ENCODE data around the gene SGK1. TPM values are rescaled to one million over a fixed set of nuclear protein-coding genes. Genes with fewer than 3 reads are reported as not detected.

Gene SGK1
- total and polyA plus RNA-seq, 10 of the 15 experiments (the other 5 are each of a cell fraction or from before 2014, with no cell fraction given) = 0.62 to 5.1 (median 2.9) TPM

DNA sequence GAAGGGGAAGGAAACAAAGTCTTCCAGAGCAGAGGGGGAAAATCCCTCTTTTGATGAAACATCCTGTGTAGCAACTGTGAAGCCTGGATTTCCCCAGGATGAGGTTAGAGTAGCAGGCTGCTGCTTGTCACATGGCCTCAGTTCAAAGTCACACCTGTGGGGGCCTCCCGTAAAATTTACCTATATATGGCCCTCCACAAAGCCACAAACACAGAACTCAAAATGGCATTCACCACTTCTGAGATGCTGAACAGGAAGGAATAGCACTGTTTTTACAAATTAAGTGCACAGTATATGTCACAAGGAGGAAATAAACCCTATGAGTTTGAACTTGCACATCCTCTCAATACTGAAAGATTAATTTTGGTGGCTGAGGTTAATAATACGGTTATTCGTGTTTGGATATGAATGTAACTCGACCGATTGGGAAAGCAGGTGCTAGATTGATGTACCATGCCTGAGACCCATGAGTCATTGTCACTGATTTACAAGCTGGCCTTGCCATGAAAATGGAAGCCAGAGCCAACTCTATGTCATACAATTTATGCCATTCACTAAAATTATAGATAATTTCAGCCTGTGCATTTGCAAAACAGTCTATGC, 70.6 kb downstream of the SGK1 start (continued):
- TF ChIP-seq, protein P1, sequence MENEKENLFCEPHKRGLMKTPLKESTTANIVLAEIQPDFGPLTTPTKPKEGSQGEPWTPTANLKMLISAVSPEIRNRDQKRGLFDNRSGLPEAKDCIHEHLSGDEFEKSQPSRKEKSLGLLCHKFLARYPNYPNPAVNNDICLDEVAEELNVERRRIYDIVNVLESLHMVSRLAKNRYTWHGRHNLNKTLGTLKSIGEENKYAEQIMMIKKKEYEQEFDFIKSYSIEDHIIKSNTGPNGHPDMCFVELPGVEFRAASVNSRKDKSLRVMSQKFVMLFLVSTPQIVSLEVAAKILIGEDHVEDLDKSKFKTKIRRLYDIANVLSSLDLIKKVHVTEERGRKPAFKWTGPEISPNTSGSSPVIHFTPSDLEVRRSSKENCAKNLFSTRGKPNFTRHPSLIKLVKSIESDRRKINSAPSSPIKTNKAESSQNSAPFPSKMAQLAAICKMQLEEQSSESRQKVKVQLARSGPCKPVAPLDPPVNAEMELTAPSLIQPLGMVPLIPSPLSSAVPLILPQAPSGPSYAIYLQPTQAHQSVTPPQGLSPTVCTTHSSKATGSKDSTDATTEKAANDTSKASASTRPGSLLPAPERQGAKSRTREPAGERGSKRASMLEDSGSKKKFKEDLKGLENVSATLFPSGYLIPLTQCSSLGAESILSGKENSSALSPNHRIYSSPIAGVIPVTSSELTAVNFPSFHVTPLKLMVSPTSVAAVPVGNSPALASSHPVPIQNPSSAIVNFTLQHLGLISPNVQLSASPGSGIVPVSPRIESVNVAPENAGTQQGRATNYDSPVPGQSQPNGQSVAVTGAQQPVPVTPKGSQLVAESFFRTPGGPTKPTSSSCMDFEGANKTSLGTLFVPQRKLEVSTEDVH (IDR thresholded peaks at IDR 0.05; ENCODE audit: low read depth, partially characterized antibody) = peak; percentile 25
- peak; percentile 89 for TF ChIP-seq GATAD2B (conservative IDR thresholded peaks at IDR 0.05; ENCODE audit: low read depth)
- TF ChIP-seq, protein P2, sequence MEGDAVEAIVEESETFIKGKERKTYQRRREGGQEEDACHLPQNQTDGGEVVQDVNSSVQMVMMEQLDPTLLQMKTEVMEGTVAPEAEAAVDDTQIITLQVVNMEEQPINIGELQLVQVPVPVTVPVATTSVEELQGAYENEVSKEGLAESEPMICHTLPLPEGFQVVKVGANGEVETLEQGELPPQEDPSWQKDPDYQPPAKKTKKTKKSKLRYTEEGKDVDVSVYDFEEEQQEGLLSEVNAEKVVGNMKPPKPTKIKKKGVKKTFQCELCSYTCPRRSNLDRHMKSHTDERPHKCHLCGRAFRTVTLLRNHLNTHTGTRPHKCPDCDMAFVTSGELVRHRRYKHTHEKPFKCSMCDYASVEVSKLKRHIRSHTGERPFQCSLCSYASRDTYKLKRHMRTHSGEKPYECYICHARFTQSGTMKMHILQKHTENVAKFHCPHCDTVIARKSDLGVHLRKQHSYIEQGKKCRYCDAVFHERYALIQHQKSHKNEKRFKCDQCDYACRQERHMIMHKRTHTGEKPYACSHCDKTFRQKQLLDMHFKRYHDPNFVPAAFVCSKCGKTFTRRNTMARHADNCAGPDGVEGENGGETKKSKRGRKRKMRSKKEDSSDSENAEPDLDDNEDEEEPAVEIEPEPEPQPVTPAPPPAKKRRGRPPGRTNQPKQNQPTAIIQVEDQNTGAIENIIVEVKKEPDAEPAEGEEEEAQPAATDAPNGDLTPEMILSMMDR (IDR thresholded peaks at IDR 0.05 in 2 of 3, conservative IDR thresholded peaks at IDR 0.05 in 1 of 3; ENCODE audit: control insufficient read depth in 2 of 3, extremely low read depth in 1 of 3, insufficient read depth in 1 of 3, low read depth in 3 of 3, low read length in 3 of 3) = no peak
- no peak for TF ChIP-seq CBX3 (IDR thresholded peaks at IDR 0.05; ENCODE audit: borderline replicate concordance, low read depth)
- TF ChIP-seq NBN (IDR thresholded peaks at IDR 0.05) = peak; percentile 93
- TF ChIP-seq, protein P3, sequence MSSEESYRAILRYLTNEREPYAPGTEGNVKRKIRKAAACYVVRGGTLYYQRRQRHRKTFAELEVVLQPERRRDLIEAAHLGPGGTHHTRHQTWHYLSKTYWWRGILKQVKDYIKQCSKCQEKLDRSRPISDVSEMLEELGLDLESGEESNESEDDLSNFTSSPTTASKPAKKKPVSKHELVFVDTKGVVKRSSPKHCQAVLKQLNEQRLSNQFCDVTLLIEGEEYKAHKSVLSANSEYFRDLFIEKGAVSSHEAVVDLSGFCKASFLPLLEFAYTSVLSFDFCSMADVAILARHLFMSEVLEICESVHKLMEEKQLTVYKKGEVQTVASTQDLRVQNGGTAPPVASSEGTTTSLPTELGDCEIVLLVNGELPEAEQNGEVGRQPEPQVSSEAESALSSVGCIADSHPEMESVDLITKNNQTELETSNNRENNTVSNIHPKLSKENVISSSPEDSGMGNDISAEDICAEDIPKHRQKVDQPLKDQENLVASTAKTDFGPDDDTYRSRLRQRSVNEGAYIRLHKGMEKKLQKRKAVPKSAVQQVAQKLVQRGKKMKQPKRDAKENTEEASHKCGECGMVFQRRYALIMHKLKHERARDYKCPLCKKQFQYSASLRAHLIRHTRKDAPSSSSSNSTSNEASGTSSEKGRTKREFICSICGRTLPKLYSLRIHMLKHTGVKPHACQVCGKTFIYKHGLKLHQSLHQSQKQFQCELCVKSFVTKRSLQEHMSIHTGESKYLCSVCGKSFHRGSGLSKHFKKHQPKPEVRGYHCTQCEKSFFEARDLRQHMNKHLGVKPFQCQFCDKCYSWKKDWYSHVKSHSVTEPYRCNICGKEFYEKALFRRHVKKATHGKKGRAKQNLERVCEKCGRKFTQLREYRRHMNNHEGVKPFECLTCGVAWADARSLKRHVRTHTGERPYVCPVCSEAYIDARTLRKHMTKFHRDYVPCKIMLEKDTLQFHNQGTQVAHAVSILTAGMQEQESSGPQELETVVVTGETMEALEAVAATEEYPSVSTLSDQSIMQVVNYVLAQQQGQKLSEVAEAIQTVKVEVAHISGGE (CRISPR knock-in tag; IDR thresholded peaks at IDR 0.05) = no peak
- TF ChIP-seq NR2C2 (IDR thresholded peaks at IDR 0.05; ENCODE audit: borderline replicate concordance, control insufficient read depth, insufficient read length, low read depth) = no peak
- no peak for TF ChIP-seq ZNF207 (IDR thresholded peaks at IDR 0.05; ENCODE audit: borderline replicate concordance)
- no peak for TF ChIP-seq YBX1 (IDR thresholded peaks at IDR 0.05)
- peak; percentile 79; the same call in 1 of the 2 replicates for TF ChIP-seq GABPA (IDR thresholded peaks at IDR 0.05; ENCODE audit: low read depth)
- TF ChIP-seq RCOR1 (conservative IDR thresholded peaks at IDR 0.05; ENCODE audit: low read depth, low read length) = peak; percentile 96; the same call in 1 of the 2 replicates
- peak; percentile 64; the same call in 1 of the 2 replicates for TF ChIP-seq BACH1 (IDR thresholded peaks at IDR 0.05; ENCODE audit: borderline replicate concordance)
- TF ChIP-seq, protein P4, sequence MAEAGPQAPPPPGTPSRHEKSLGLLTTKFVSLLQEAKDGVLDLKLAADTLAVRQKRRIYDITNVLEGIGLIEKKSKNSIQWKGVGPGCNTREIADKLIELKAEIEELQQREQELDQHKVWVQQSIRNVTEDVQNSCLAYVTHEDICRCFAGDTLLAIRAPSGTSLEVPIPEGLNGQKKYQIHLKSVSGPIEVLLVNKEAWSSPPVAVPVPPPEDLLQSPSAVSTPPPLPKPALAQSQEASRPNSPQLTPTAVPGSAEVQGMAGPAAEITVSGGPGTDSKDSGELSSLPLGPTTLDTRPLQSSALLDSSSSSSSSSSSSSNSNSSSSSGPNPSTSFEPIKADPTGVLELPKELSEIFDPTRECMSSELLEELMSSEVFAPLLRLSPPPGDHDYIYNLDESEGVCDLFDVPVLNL (IDR thresholded peaks at IDR 0.05; ENCODE audit: low read depth, low read length) = no peak
- peak; percentile 93 for TF ChIP-seq TCF12 (IDR thresholded peaks at IDR 0.05; ENCODE audit: low read depth, low read length)
- peak; percentile 64 for TF ChIP-seq JUND (IDR thresholded peaks at IDR 0.05; ENCODE audit: low read depth, low read length)
- no peak for TF ChIP-seq SMAD1 (IDR thresholded peaks at IDR 0.05; ENCODE audit: low read depth, partially characterized antibody)
